ENCODE data around the gene SETDB2.

DNA sequence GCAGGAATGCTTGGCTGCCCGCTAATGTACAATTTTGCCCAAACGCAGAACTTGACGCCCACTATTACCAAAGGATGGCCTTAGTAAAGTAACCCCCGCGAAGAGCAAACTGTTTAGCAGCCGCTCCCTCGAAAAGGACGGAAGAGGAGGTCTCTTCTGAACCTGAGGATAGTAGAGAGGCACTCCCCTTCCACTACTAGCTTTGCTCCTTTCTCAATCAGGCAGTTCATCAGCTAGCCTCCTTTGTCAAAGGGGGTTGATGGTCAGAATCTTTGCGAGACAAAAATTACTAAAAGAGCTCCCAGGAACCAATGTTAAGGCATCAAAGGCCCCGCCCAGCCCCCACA is 744 bp upstream of the SETDB2 start:
- TF ChIP-seq CTCF (IDR thresholded peaks at IDR 0.05 in 2 of 3, conservative IDR thresholded peaks at IDR 0.05 in 1 of 3; ENCODE audit: borderline replicate concordance in 1 of 3, insufficient read depth in 1 of 3, low read depth in 2 of 3, low read length in 2 of 3) (no peak), JUND (IDR thresholded peaks at IDR 0.05) (no peak)
